ENCODE measurements around the gene SEC24B.

The SEC24B gene

DNA sequence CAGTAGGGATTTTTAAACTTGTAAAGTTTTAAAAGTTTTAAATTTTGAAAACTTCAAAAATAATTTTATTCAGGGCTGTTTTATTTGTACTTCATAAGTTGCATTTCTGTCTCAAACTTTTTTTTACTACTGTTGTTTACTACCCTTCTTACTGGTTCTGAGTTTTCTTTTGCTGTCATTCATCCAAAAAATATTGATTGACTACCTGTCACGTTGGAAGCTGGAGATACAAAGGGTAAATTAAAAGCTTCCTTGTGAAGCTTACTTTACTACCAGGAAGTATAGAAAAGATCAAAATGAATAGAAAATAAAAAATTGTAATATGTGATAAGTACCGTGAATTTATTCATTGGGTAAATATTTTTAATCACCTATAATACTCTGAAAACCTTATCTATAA, 77.1 kb downstream of the SEC24B start:
- TF ChIP-seq POLR2AphosphoS5 (IDR thresholded peaks at IDR 0.05; ENCODE audit: low read depth, low read length) (no peak), SIN3A (IDR thresholded peaks at IDR 0.05; ENCODE audit: borderline replicate concordance, insufficient read depth, low read length) (no peak), TAF1 (IDR thresholded peaks at IDR 0.05; ENCODE audit: borderline replicate concordance, insufficient read depth, low read length) (no peak), FOXP2 (optimal IDR thresholded peaks at IDR 0.05; ENCODE audit: borderline replicate concordance, extremely low read depth, extremely low read length, insufficient read depth) (no peak), REST (IDR thresholded peaks at IDR 0.05; ENCODE audit: insufficient read depth in 1 of 2, low read depth in 2 of 2, low read length in 2 of 2) (no peak)

DNA sequence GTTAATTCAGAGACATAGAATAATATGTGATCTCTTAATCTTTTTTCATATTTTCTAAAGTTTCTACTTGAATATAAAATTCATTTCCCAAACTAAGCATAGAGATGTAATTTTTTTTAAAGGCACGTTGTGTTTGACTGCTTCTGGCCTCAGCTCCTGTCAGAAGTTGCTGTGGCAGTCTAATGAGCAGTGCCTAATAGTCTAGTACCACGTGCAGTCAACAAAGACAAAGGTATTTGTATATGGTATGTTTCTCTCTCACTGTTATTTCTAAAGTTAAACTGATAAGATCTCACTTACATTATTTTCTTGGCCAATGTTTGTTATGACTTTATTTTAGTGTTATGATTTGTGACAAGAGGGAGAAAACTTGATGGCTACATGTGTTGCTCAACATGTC, 77.8 kb downstream of the SEC24B start:
- TF ChIP-seq POLR2AphosphoS5 (IDR thresholded peaks at IDR 0.05; ENCODE audit: low read depth, low read length): no peak
- no peak for TF ChIP-seq SIN3A (IDR thresholded peaks at IDR 0.05; ENCODE audit: borderline replicate concordance, insufficient read depth, low read length)
- TF ChIP-seq FOXP2 (optimal IDR thresholded peaks at IDR 0.05; ENCODE audit: borderline replicate concordance, extremely low read depth, extremely low read length, insufficient read depth): no peak
- no peak for TF ChIP-seq TAF1 (IDR thresholded peaks at IDR 0.05; ENCODE audit: borderline replicate concordance, insufficient read depth, low read length)
- no peak for TF ChIP-seq REST (IDR thresholded peaks at IDR 0.05; ENCODE audit: insufficient read depth in 1 of 2, low read depth in 2 of 2, low read length in 2 of 2)

DNA sequence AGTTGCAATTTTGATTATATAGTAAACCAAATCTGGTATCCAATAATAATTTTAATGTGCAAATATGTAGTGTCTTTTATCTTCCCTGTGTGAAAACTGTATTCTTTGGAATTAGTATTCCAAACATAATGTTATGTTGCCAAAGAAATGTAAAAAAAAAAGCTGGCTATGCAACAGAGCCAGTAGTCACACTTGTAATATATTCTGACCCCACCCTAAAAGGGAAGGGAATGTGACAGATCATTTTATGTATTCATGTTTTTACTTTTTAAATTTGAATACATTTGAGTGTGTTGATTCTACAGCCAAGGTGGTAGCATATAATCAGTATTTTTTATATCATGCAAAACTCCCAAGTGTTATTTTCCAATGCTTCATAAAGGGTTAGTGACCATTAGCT, 98.6 kb downstream of the SEC24B start:
- TF ChIP-seq SIN3A (IDR thresholded peaks at IDR 0.05; ENCODE audit: borderline replicate concordance, insufficient read depth, low read length): no peak
- TF ChIP-seq REST (IDR thresholded peaks at IDR 0.05; ENCODE audit: insufficient read depth in 1 of 2, low read depth in 2 of 2, low read length in 2 of 2): no peak
- no peak for TF ChIP-seq TAF1 (IDR thresholded peaks at IDR 0.05; ENCODE audit: borderline replicate concordance, insufficient read depth, low read length)
- TF ChIP-seq FOXP2 (optimal IDR thresholded peaks at IDR 0.05; ENCODE audit: borderline replicate concordance, extremely low read depth, extremely low read length, insufficient read depth): no peak
- no peak for TF ChIP-seq POLR2AphosphoS5 (IDR thresholded peaks at IDR 0.05; ENCODE audit: low read depth, low read length)

DNA sequence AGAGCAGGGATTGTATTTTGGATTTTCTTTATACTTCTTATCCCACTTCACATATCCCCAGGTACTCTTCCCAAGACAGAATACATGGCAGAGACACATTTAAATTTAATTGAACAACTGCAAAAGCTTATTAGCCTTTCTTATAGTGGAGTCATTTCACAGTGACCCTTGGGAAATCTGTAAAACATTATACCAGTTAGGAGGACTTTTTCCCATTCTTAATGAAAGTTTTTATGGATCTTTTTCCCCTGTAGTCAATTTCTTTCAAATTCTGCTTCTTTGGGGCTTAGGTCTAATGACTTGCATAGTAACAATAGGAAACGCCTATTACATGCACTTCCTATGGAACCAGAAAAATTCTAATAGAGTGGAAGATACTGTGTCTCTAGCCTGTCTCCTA, 111.8 kb downstream of the SEC24B start:
- TF ChIP-seq TAF1 (IDR thresholded peaks at IDR 0.05; ENCODE audit: borderline replicate concordance, insufficient read depth, low read length) (no peak), SIN3A (IDR thresholded peaks at IDR 0.05; ENCODE audit: borderline replicate concordance, insufficient read depth, low read length) (no peak), FOXP2 (optimal IDR thresholded peaks at IDR 0.05; ENCODE audit: borderline replicate concordance, extremely low read depth, extremely low read length, insufficient read depth) (no peak), REST (IDR thresholded peaks at IDR 0.05; ENCODE audit: insufficient read depth in 1 of 2, low read depth in 2 of 2, low read length in 2 of 2) (no peak), POLR2AphosphoS5 (IDR thresholded peaks at IDR 0.05; ENCODE audit: low read depth, low read length) (no peak)

DNA sequence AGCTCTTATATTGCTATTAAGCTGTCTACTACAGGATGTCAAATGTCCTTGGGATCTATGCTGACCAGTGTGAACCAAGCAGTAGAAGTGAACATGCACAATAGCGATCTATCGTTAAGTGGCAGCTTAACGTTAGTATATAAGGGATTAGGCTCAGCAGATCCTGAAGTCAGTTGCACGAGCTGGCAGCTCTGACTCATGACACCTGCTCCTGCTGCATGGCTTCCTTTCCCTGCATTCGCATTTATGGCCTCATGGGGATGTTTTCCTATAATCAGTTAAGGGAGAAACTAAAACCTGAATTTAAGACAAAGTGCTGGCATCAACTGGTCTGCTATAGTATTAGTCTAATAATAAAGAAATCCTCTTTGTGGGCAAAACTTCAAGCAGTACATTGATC, 113.8 kb downstream of the SEC24B start:
- TF ChIP-seq FOXP2 (optimal IDR thresholded peaks at IDR 0.05; ENCODE audit: borderline replicate concordance, extremely low read depth, extremely low read length, insufficient read depth): no peak
- no peak for TF ChIP-seq POLR2AphosphoS5 (IDR thresholded peaks at IDR 0.05; ENCODE audit: low read depth, low read length)
- no peak for TF ChIP-seq SIN3A (IDR thresholded peaks at IDR 0.05; ENCODE audit: borderline replicate concordance, insufficient read depth, low read length)
- TF ChIP-seq REST (IDR thresholded peaks at IDR 0.05; ENCODE audit: insufficient read depth in 1 of 2, low read depth in 2 of 2, low read length in 2 of 2): no peak

Data from PFSK-1 (cell line).